A673 (cell line): Measurements from ENCODE around the gene CDH4. TPM values are rescaled to one million over a fixed set of nuclear protein-coding genes. Genes with fewer than 3 reads are reported as not detected.

Experiments used
- BruUV-seq: library from RNA; stranded (reverse); fragments of 400-500 nt; replicated peaks from 2 replicates; lab custom pipeline; 2021; lab: Mats Ljungman, UMichigan
- CTCF ChIA-PET: fragments of 300-600 bp; sonication (Branson Sonifier 250); formaldehyde crosslinking; loops from one replicate; lab custom pipeline; 2022; ENCODE audit warnings: antibody characterized with exemption; lab: Charles Lee
- POLR2A ChIA-PET: fragments of 300-600 bp; sonication (Branson Sonifier 250); formaldehyde crosslinking; loops from one replicate; lab custom pipeline; 2022; ENCODE audit warnings: antibody characterized with exemption; ENCODE audit not compliant: low non-redundant PET; lab: Charles Lee
- DNase-seq: peaks from one replicate; pipeline ENCODE4 v3.0.0-alpha.2; 2015; ENCODE audit warnings: low spot score
- H3K27ac ChIP-seq: fragments of 200-600 bp; sonication (generic); 2 replicates; pipeline ENCODE4 v1.5.1; 2016; ENCODE audit warnings: mixed run types, low read depth, mild to moderate bottlenecking, mixed read lengths, antibody characterized with exemption, low read length; ENCODE audit not compliant: poor library complexity, severe bottlenecking
- H3K27me3 ChIP-seq: fragments of 200-600 bp; sonication (generic); replicated peaks from 2 replicates; pipeline ENCODE4 v1.6.1; 2017; ENCODE audit warnings: mixed run types, low read depth, mild to moderate bottlenecking, mixed read lengths, antibody characterized with exemption, low read length; ENCODE audit not compliant: insufficient read depth, poor library complexity
- H3K36me3 ChIP-seq: fragments of 200-600 bp; sonication (generic); 2 replicates; pipeline ENCODE4 v1.6.1; 2016; ENCODE audit warnings: mixed run types, mild to moderate bottlenecking, mixed read lengths, antibody characterized with exemption, low read length; ENCODE audit not compliant: insufficient read depth, poor library complexity, severe bottlenecking
- H3K4me1 ChIP-seq: fragments of 200-600 bp; sonication (generic); 2 replicates; pipeline ENCODE4 v1.6.1; 2017; ENCODE audit warnings: mixed run types, mild to moderate bottlenecking, mixed read lengths, antibody characterized with exemption, low read length; ENCODE audit not compliant: insufficient read depth, poor library complexity, severe bottlenecking
- H3K4me3 ChIP-seq: fragments of 200-600 bp; sonication (generic); 2 replicates; pipeline ENCODE4 v1.5.1; 2016; ENCODE audit warnings: low read depth, mixed run types, mild to moderate bottlenecking, mixed read lengths, low read length; ENCODE audit not compliant: poor library complexity, severe bottlenecking
- H3K9me3 ChIP-seq: fragments of 200-600 bp; sonication (generic); 2 replicates; pipeline ENCODE4 v1.6.1; 2016; ENCODE audit warnings: mixed run types, low read depth, mild to moderate bottlenecking, mixed read lengths, antibody characterized with exemption, low read length; ENCODE audit not compliant: poor library complexity, severe bottlenecking
- CTCF ChIP-seq: fragments of 300-800, 200-600 bp; sonication (generic); conservative IDR thresholded peaks from 2 replicates; pipeline ENCODE4 v1.5.1; 2017; ENCODE audit warnings: low read depth, mild to moderate bottlenecking, antibody characterized with exemption, low read length, moderate library complexity, mixed read lengths
- EZH2 ChIP-seq: fragments of 200-600 bp; sonication (generic); IDR thresholded peaks from 2 replicates; pipeline ENCODE4 v1.6.1; 2017; ENCODE audit warnings: borderline replicate concordance, low read depth, mild to moderate bottlenecking, mixed read lengths, antibody characterized with exemption, low read length; ENCODE audit not compliant: poor library complexity, severe bottlenecking
- intact Hi-C: fragments of 100-400 bp; cut with micrococcal nuclease; formaldehyde crosslinking; loops from one replicate; pipeline ENCODE4 v1.10.0; 2022; ENCODE audit not compliant: unreplicated experiment
- total RNA-seq: library from RNA; stranded (reverse); gene quantifications from 2 replicates; pipeline ENCODE4 v1.2.3, GENCODE V29; 2021

Gene CDH4
- total RNA-seq, 1 experiment from 2014 or later: 8.3 TPM

GRCh38 chr20:61647702-61648101 lies 395.6 kb downstream of the CDH4 start:
- ChIA-PET POLR2A (no interaction called here), CTCF (no interaction called here)
- Histone ChIP-seq H3K36me3 (no peaks in the 10 kb centered on the region), H3K4me1 (no peaks in the 10 kb centered on the region), H3K27ac (no peak overlapping the region), H3K9me3 (no peaks in the 10 kb centered on the region), H3K27me3 (peaks cover 31% of the 10 kb centered on the region), H3K4me3 (no peak overlapping the region)
- DNase-seq: no peak
- intact Hi-C loops: no loop called here
- no TSS peak for BruUV-seq
- TF ChIP-seq EZH2 (no peak), CTCF (no peak)

- Histone ChIP-seq H3K4me1 (no peaks in the 10 kb centered on the region), H3K9me3 (no peaks in the 10 kb centered on the region), H3K36me3 (no peaks in the 10 kb centered on the region), H3K27ac (no peak overlapping the region), H3K27me3 (peaks cover 31% of the 10 kb centered on the region), H3K4me3 (no peak overlapping the region)
- no TSS peak for BruUV-seq
- no peak for TF ChIP-seq CTCF
- TF ChIP-seq EZH2: no peak
- no peak for DNase-seq
- CTCF ChIA-PET: no interaction called here
- POLR2A ChIA-PET: interaction anchor here (0.6 kb wide), 1 partner anchor 1085 kb away, joined by 3 read pairs; no protein-coding TSS in a partner anchor
- intact Hi-C loops: no loop called here
Measured at GRCh38 chr20:61649105-61649859, 397.2 kb downstream of the CDH4 start.

GRCh38 chr20:61649860-61650162 lies 397.8 kb downstream of the CDH4 start:
- ChIA-PET POLR2A (interaction anchor here (0.6 kb wide), 1 partner anchor 1085 kb away, joined by 3 read pairs; no protein-coding TSS in a partner anchor), CTCF (no interaction called here)
- TF ChIP-seq EZH2: no peak
- TF ChIP-seq CTCF: no peak
- DNase-seq: no peak
- intact Hi-C loops: no loop called here
- Histone ChIP-seq H3K27me3 (peaks cover 26% of the 10 kb centered on the region), H3K9me3 (no peaks in the 10 kb centered on the region), H3K4me1 (no peaks in the 10 kb centered on the region), H3K36me3 (no peaks in the 10 kb centered on the region), H3K27ac (no peak overlapping the region), H3K4me3 (no peak overlapping the region)
- BruUV-seq: no TSS peak
